ENCODE data around the gene ZCCHC24.

DNA sequence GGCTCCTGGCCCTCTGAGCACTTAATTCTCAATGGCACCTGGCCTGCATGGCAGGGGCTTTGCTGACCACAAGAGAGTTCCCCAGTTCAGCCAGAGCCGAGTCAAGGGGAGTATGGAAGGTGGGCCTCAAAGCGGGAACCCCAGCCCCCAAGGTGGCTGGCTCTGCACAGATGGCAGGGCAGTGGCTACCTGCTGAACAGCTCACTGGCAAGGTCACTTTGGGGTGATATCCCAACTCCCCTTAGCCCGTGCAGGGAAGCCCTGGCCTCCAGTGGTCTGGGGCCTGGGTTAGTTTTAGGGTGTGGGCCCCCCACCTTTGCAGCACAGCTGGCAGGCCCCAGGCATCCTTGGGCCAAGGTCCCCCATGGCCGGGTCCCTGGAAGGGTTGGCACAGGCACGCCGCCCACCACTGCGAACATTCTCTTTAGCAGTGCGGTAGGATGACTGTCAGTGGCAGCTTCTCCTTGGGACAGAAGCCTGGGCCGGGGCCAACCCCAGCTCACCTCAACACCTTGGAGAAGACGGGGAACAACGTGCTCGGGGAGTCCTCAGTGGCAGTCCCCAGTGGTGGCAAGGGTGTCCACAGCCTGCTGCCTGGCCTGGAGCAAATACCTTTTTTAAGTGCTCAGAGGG is 61.3 kb downstream of the ZCCHC24 start:
- TF ChIP-seq, protein P1, sequence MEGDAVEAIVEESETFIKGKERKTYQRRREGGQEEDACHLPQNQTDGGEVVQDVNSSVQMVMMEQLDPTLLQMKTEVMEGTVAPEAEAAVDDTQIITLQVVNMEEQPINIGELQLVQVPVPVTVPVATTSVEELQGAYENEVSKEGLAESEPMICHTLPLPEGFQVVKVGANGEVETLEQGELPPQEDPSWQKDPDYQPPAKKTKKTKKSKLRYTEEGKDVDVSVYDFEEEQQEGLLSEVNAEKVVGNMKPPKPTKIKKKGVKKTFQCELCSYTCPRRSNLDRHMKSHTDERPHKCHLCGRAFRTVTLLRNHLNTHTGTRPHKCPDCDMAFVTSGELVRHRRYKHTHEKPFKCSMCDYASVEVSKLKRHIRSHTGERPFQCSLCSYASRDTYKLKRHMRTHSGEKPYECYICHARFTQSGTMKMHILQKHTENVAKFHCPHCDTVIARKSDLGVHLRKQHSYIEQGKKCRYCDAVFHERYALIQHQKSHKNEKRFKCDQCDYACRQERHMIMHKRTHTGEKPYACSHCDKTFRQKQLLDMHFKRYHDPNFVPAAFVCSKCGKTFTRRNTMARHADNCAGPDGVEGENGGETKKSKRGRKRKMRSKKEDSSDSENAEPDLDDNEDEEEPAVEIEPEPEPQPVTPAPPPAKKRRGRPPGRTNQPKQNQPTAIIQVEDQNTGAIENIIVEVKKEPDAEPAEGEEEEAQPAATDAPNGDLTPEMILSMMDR (IDR thresholded peaks at IDR 0.05): no peak
- TF ChIP-seq SIN3A (IDR thresholded peaks at IDR 0.05; ENCODE audit: borderline replicate concordance, low read depth, low read length) (no peak), YY1 (IDR thresholded peaks at IDR 0.05; ENCODE audit: low read depth) (no peak), FOSL2 (IDR thresholded peaks at IDR 0.05; ENCODE audit: borderline replicate concordance, low read depth) (no peak), POLR2AphosphoS5 (IDR thresholded peaks at IDR 0.05; ENCODE audit: low read depth, low read length) (no peak), GATA2 (CRISPR knock-in tag; IDR thresholded peaks at IDR 0.05) (no peak), RFX5 (IDR thresholded peaks at IDR 0.05; ENCODE audit: low read length) (no peak), EZH2phosphoT487 (IDR thresholded peaks at IDR 0.05; ENCODE audit: borderline replicate concordance, low read depth) (no peak)
- TF ChIP-seq, protein P2, sequence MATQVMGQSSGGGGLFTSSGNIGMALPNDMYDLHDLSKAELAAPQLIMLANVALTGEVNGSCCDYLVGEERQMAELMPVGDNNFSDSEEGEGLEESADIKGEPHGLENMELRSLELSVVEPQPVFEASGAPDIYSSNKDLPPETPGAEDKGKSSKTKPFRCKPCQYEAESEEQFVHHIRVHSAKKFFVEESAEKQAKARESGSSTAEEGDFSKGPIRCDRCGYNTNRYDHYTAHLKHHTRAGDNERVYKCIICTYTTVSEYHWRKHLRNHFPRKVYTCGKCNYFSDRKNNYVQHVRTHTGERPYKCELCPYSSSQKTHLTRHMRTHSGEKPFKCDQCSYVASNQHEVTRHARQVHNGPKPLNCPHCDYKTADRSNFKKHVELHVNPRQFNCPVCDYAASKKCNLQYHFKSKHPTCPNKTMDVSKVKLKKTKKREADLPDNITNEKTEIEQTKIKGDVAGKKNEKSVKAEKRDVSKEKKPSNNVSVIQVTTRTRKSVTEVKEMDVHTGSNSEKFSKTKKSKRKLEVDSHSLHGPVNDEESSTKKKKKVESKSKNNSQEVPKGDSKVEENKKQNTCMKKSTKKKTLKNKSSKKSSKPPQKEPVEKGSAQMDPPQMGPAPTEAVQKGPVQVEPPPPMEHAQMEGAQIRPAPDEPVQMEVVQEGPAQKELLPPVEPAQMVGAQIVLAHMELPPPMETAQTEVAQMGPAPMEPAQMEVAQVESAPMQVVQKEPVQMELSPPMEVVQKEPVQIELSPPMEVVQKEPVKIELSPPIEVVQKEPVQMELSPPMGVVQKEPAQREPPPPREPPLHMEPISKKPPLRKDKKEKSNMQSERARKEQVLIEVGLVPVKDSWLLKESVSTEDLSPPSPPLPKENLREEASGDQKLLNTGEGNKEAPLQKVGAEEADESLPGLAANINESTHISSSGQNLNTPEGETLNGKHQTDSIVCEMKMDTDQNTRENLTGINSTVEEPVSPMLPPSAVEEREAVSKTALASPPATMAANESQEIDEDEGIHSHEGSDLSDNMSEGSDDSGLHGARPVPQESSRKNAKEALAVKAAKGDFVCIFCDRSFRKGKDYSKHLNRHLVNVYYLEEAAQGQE (IDR thresholded peaks at IDR 0.05; ENCODE audit: low read depth, low read length): no peak
- TF ChIP-seq, protein P3, sequence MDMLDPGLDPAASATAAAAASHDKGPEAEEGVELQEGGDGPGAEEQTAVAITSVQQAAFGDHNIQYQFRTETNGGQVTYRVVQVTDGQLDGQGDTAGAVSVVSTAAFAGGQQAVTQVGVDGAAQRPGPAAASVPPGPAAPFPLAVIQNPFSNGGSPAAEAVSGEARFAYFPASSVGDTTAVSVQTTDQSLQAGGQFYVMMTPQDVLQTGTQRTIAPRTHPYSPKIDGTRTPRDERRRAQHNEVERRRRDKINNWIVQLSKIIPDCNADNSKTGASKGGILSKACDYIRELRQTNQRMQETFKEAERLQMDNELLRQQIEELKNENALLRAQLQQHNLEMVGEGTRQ (IDR thresholded peaks at IDR 0.05; ENCODE audit: borderline replicate concordance, low read depth, low read length): no peak

Measured in SK-N-SH (cell line).